GM21717 (cell line): ENCODE data around the gene ZDHHC18.
A peak's percentile ranks its signal among the peaks of the same experiment; 100 is the strongest.
"Not testable (repeated sequence)": the region's sequence is repeated elsewhere in the genome, so short reads cannot be mapped to it uniquely, and the experiment has no call there.

Experiments used
- ATAC-seq: cut with Tn5 transposase; IDR thresholded peaks from one replicate; pipeline ENCODE4 v1.9.1; 2021; ENCODE audit warnings: mild to moderate bottlenecking, moderate library complexity; ENCODE audit not compliant: unreplicated experiment

ZDHHC18 gene

GRCh38 chr1:26857473-26858060 is 31.1 kb downstream of the ZDHHC18 start:
- ATAC-seq: no peak

GRCh38 chr1:26858160-26858559 is 31.7 kb downstream of the ZDHHC18 start:
- no peak for ATAC-seq

DNA sequence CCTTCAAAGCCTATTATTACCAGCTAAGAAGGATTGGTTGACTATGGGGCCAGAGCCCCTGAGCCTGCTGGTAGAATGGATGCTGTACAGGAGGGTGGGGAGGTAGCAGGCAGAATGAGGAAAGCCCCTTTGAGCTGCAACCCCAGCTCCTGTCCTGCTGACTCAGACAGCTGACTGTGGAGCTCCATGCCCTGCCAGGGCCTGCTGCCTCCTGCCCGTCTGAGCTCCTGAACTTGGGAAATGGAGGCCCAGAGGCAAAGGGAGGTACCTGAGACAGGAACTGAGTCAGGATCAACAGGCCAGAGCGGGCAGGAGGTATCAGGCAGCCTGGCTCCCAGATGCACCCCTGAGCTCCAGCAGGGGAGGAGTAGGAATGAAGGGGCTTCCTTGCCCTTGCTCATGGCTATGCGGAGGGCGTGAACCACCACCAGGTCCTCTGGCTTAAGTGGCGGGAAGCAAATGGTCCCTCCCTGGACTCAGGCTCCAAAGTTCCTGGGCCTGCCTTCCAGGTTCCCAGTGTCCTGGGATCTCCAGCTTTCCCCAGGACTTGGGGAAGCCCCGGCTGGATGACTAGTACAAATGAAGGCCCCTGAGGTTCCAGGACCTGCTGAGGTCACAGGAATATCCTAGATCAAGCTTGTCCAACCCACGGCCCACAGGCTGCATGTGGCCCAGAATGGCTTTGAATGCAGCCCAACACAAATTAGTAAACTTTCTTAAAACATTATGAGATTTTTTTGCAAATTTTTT is 32.6 kb downstream of the ZDHHC18 start:
- ATAC-seq: no peak

GRCh38 chr1:26861286-26861701 is 34.8 kb downstream of the ZDHHC18 start:
- no peak for ATAC-seq

- ATAC-seq: no peak
These were observed 35.4 kb downstream of the ZDHHC18 start for GRCh38 chr1:26861889-26862378.

DNA sequence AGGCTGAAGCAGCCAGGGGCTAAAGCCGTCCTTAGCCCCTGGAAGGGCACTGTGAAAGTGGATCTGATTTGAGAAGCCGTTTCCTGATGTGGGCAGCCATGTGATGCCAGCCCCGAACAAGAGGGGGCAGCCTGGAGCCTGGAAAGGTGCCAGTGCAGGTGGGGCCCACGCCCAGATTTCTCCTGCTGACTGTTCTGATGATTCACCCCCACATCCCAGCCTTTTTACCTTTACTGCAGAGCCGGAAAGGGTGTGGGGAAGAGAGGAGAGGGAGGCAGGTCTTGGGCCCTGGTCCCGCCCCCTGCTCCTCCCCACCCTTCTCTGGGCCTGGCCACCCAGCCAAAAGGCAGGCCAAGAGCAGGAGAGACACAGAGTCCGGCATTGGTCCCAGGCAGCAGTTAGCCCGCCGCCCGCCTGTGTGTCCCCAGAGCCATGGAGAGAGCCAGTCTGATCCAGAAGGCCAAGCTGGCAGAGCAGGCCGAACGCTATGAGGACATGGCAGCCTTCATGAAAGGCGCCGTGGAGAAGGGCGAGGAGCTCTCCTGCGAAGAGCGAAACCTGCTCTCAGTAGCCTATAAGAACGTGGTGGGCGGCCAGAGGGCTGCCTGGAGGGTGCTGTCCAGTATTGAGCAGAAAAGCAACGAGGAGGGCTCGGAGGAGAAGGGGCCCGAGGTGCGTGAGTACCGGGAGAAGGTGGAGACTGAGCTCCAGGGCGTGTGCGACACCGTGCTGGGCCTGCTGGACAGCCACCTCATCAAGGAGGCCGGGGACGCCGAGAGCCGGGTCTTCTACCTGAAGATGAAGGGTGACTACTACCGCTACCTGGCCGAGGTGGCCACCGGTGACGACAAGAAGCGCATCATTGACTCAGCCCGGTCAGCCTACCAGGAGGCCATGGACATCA is 36.5 kb downstream of the ZDHHC18 start, which contains the start of gene SFN:
Gene SFN, plus strand, starts transcription at position 369 of the 904 bp plus-strand sequence. Its CDS starts 64 bp downstream, at position 433.
- no peak for ATAC-seq

GRCh38 chr1:26863685-26864077 is 37.2 kb downstream of the ZDHHC18 start:
- no peak for ATAC-seq

- peak; percentile 86 for ATAC-seq
These were observed 38.4 kb downstream of the ZDHHC18 start for GRCh38 chr1:26864610-26865480.

DNA sequence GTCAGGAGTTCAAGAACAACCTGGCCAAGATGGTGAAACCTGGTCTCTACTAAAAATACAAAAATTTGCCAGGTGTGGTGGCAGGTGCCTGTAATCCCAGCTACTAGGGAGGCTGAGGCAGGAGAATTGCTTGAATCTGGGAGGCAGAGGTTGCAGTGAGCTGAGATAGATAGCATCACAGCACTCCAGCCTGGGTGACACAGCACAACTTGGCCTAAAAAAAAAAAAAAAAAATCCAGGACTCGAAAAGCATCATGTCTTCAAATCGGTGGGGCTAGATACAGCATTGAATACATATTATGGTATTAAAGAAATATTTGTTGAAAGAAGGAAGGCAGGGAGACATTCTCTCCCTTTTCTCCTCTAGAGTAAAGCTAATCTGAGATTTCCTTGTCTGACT is 46.6 kb downstream of the ZDHHC18 start:
- ATAC-seq: not testable (repeated sequence)

GRCh38 chr1:26874896-26875295 is 48.4 kb downstream of the ZDHHC18 start:
- ATAC-seq: no peak

DNA sequence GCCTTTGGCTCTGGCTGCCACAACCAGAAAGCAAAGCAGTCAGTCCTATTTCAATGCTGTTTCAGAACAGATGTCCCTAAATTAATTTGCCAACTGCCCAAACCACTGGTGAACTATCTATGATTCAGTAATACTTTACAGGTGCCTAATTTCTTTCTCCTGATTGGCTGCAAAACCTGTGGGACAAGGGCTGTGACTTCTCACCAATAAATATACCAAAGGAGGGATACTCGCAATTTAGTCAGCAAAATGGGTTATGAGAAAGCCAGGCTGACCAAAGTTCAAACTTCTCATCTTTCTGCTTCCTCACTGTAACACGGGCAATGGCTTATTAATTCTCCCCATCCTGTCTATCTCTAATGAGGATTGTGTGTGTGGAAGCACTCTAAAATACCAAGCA is 50.8 kb downstream of the ZDHHC18 start:
- no peak for ATAC-seq

- no peak for ATAC-seq
These were observed 53.3 kb downstream of the ZDHHC18 start for GRCh38 chr1:26879793-26880192.

GRCh38 chr1:26881611-26882010 is 55.1 kb downstream of the ZDHHC18 start:
- ATAC-seq: not testable (repeated sequence)

- no peak for ATAC-seq
These were observed 56.4 kb downstream of the ZDHHC18 start for GRCh38 chr1:26882696-26883463.

DNA sequence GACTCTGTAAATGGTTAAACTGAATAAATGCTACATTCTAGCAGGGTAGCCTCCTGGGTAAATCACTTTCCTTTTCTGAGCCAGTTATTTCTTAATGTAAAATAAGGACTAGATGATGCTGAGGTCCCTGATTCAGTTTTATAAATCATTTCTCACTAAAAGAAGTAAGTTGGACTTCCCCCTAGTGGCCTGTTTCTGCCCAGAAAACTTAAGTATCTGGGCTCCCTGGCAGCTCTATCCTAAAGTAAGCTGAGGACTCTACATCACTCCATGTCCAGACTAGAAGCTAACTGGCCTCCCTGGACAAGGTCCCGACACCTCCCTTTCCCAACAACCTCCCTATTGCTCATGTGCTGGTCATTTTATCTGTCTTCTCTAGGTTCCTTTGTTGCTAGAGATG is 60.6 kb downstream of the ZDHHC18 start:
- no peak for ATAC-seq

- no peak for ATAC-seq
These were observed 61.7 kb downstream of the ZDHHC18 start for GRCh38 chr1:26888231-26888630.

- ATAC-seq: peak; percentile 85
These were observed 63.3 kb downstream of the ZDHHC18 start, which contains the start of gene GPN2 for GRCh38 chr1:26889551-26890466. Gene GPN2 (minus strand): TSS chr1:26890283. CDS start chr1:26890096, 187 bp downstream.

DNA sequence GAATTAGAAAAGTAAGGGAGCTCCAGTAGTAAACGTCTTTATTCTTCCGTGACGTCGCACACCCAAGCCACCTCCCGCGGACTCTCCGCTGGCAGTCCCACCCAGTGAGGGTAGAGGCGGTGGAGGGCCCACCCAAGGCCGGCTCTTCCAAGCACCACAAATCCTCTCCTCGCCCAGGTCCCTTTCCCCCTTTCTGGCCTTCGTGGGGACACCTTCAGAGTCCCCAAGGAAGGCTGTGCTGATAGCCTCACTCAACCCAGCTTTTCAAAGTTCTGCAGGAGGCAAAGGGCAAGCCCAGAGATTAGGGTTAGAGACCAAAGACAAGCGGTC is 63.9 kb downstream of the ZDHHC18 start:
- ATAC-seq: peak; percentile 17

DNA sequence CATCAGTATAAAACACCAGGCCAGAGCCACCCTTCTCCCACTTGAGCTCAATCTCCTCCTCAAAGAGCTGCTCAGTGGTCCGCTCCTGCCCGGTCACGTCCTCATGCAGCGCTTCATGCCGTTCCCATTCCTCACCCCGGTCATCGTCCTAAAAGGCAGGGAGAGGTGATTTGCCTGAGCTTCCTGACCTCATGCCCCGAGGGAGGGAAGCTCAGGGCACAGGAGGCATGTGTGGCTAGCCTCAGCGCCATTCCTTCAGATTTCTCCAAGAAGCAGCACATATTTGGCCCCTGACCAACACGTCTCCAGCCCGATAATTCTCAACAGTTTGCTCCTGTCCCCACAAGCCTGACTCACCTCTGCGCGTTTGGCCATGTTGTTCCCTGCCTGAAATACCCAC is 67.8 kb downstream of the ZDHHC18 start:
- no peak for ATAC-seq
